GM12874 (cell line): ENCODE results near the gene POP5.

Source experiments
- TF ChIP-seq, protein P1 (sequence below): IDR thresholded peaks from 2 replicates; pipeline ENCODE4 v1.5.1; 2011; ENCODE audit warnings: low read depth, mild to moderate bottlenecking, control low read depth, low read length, moderate library complexity; ENCODE audit not compliant: insufficient read depth

Gene POP5

DNA sequence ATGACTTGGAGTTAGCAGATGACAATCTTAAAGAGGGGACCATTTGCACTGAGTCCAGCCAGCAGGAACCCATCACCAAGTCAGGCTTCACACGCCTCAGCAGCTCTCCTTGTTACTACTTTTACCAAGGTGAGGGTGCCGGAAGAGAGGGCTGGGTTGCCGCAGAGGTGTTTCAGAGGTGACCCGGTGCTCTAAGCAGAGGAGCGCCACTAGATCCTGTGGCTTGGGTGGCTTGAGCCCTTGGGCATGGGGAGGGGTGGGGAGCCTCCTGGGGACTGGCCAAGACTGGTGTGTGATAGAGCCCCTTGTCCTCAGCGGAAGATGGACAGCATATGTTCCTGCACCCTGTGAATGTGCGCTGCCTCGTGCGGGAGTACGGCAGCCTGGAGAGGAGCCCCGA lies 17.7 kb downstream of the POP5 start:
- TF ChIP-seq, protein P1, sequence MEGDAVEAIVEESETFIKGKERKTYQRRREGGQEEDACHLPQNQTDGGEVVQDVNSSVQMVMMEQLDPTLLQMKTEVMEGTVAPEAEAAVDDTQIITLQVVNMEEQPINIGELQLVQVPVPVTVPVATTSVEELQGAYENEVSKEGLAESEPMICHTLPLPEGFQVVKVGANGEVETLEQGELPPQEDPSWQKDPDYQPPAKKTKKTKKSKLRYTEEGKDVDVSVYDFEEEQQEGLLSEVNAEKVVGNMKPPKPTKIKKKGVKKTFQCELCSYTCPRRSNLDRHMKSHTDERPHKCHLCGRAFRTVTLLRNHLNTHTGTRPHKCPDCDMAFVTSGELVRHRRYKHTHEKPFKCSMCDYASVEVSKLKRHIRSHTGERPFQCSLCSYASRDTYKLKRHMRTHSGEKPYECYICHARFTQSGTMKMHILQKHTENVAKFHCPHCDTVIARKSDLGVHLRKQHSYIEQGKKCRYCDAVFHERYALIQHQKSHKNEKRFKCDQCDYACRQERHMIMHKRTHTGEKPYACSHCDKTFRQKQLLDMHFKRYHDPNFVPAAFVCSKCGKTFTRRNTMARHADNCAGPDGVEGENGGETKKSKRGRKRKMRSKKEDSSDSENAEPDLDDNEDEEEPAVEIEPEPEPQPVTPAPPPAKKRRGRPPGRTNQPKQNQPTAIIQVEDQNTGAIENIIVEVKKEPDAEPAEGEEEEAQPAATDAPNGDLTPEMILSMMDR: no peak

DNA sequence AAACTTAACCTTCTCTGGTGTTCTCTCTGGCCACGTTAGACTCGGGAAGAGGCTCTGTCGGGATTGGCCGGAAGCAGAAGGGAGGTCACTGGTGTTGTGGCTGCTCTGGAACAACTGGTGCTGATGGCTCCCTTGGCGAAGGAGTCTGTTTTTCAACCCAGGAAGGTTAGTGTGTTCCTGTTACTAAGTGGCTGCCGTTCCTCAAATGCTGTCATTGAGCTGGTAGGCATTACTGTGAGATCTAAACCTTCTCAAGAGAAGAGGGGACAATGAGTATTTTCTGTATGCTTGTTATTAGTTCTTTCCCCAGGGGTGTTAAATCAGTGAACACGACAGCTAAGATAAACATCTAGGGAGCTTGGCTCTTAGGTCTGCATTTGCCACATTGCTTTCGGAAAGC lies 18.3 kb downstream of the POP5 start:
- TF ChIP-seq, protein P1: no peak

DNA sequence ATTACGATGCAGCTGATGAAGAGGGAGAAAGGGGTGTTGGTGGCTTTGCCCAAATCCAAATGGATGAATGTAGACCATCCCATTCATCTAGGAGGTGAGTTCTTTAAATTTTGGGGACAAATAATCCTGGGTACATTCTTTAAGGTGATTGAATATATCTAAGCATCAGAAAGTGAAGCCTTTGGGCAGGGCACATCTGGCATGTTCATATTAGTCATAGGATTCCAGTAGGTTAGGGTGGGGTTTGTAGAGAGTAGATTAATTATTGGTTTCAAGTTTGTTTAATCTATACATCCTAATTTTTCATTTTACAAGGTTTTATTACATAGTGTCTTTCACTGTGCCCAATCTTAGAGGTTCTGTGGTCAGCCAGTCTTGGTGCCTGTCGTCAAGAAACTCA lies 23.6 kb downstream of the POP5 start:
- TF ChIP-seq, protein P1: no peak

DNA sequence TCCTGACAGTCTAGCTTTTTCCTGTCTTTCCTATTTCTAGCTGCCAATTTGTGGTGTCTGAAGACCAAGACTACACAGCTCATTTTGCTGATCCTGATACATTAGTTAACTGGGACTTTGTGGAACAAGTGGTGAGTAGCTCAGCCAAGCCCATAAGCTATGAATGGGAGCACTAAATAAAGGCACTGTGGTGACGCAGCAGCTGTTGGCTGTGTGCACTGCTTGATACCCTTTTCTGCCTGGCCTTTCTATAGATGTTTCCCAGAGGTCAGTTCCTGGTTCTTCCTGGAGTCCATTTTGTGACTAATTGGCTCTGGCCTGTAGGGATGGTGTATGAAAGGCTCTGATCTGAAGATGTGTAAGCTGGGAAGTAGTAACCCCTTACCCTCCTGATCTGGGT lies 26.5 kb downstream of the POP5 start:
- TF ChIP-seq, protein P1: no peak

DNA sequence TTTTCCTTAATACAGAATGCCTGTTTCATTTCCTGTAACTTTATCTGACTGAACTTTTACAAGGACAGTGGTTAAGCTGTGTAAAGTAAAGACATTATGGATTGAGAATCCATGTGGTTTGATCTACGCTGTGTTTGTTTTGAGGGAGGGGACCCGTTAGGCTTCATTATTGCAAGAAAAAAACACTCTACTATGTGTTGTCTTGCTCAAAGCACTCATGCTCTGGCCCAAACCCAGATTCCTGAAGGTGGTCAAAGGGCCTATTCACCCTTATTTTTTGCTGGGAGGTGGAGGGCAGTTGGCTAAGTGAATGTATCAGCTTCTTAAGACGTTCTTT lies 35.2 kb downstream of the POP5 start:
- TF ChIP-seq, protein P1: no peak

DNA sequence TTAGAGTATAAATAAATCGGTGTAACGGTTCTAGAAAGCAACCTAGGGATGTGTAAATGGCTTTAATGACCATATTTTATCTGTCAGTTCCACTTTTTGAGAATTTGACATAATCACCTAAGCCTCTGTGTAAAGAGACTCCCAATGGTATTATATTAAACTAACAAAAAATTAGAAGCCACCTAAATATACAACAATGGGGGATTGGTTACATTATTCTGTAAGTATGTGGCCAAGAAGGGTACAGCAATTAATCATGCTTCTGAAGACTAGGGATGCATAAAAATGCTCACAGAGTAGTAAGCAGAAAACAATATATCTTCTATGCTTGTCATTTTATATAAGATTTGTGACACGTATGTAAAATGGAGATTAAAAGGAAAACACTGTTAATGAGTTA lies 36.5 kb downstream of the POP5 start:
- TF ChIP-seq, protein P1: no peak

DNA sequence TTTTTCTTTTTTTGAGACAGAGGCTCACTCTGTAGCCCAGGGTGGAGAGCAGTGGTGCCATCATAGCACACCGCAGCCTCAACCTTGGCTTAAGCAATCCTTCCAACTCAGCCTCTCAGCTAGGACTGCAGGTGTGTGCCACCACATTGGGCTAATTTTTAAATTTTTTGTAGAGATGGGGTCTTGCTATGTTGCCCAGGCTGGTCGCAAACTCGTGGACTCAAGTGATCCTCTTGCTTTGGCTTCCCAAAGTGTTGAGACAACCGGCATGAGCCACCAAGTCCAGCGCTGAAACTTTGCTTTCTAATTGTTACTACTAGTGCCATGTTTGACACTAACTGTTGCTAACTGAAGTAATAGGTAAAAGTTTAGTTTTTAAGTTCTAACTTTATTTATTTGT lies 39.0 kb downstream of the POP5 start:
- TF ChIP-seq, protein P1: no peak

DNA sequence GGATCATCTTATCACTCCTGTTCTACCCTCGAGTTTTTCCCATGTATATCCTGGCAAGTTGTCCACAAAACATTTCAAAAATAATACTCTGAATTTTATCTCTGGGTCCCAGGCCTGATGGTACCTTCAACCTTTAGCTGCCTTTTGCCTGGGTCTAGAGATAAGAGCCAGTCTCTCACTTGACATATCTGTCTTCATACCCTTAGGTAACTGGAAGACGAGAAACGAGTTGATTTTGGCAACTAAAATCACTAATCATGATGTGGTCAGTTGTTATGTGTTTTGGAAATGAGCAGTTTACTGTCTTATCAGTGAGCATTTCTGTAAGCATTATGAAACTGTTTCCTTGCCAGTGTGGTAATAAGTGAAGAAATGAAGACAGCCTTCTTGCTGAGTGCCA lies 40.8 kb downstream of the POP5 start:
- TF ChIP-seq, protein P1: no peak
